Panc1 (cell line): Measurements from ENCODE around the gene XPNPEP1. TPM values are rescaled to one million over a fixed set of nuclear protein-coding genes. Genes with fewer than 3 reads are reported as not detected.

Source experiments
- ATAC-seq: fragments of 200-7000 bp; cut with Tn5 transposase; 2 replicates; pipeline ENCODE4 v1.9.1; 2020; ENCODE audit warnings: mild to moderate bottlenecking, moderate library complexity
- BruUV-seq: library from RNA; stranded (reverse); fragments of 400-500 nt; replicated peaks from 2 replicates; lab custom pipeline; 2021; lab: Mats Ljungman, UMichigan
- CTCF ChIA-PET: fragments of 300-600 bp; sonication (Branson Sonifier 250); formaldehyde crosslinking; loops from one replicate; lab custom pipeline; 2022; ENCODE audit warnings: antibody characterized with exemption; lab: Charles Lee
- POLR2A ChIA-PET: fragments of 300-600 bp; sonication (Branson Sonifier 250); formaldehyde crosslinking; loops from one replicate; lab custom pipeline; 2022; ENCODE audit warnings: antibody characterized with exemption; lab: Charles Lee
- DNase-seq: peaks from one replicate; pipeline ENCODE4 v3.0.0-alpha.2; 2010; ENCODE audit warnings: low read depth, low spot score
- H3K27ac ChIP-seq: 2 replicates; pipeline ENCODE4 v1.5.1; 2011; ENCODE audit warnings: mild to moderate bottlenecking, low read length, inconsistent platforms
- H3K27me3 ChIP-seq: fragments of 200-500 bp; sonication (Bioruptor generic); 2 replicates; pipeline ENCODE4 v1.6.0; 2014; ENCODE audit warnings: low read length, inconsistent platforms; ENCODE audit not compliant: control insufficient read depth, insufficient read depth
- H3K36me3 ChIP-seq: fragments of 200-500 bp; sonication (Bioruptor generic); 2 replicates; pipeline ENCODE4 v1.5.1; 2014; ENCODE audit warnings: inconsistent platforms, mild to moderate bottlenecking, low read length, moderate library complexity; ENCODE audit not compliant: control insufficient read depth, insufficient read depth
- H3K4me1 ChIP-seq: 2 replicates; pipeline ENCODE4 v1.5.1; 2011; ENCODE audit warnings: inconsistent platforms, mild to moderate bottlenecking, low read length, moderate library complexity; ENCODE audit not compliant: control insufficient read depth, insufficient read depth
- H3K4me3 ChIP-seq, 2 experiments: 2 replicates each; pipeline ENCODE4 v1.5.1; 2011 to 2012; ENCODE audit warnings: low read depth in 2 of 2, low read length in 2 of 2, mild to moderate bottlenecking in 2 of 2, inconsistent platforms in 1 of 2, moderate library complexity in 1 of 2
- H3K9me3 ChIP-seq: fragments of 200-500 bp; sonication (Bioruptor generic); 2 replicates; pipeline ENCODE4 v1.5.1; 2014; ENCODE audit warnings: low read depth, mild to moderate bottlenecking, inconsistent platforms, low read length, moderate library complexity; ENCODE audit not compliant: control insufficient read depth, insufficient read depth
- CTCF ChIP-seq: fragments of 450-650 bp; IDR thresholded peaks from 2 replicates; pipeline ENCODE4 v1.5.1; 2017; ENCODE audit warnings: mild to moderate bottlenecking
- POLR2AphosphoS5 ChIP-seq: IDR thresholded peaks from 2 replicates; pipeline ENCODE4 v1.6.1; 2012; ENCODE audit warnings: mild to moderate bottlenecking, low read depth, low read length, moderate library complexity
- REST ChIP-seq, 2 experiments: IDR thresholded peaks; 2 replicates each; pipeline ENCODE4 v1.6.1; 2011 to 2012; ENCODE audit warnings: low read depth in 2 of 2, control low read depth in 1 of 2, low read length in 1 of 2, mild to moderate bottlenecking in 1 of 2, moderate library complexity in 1 of 2; ENCODE audit not compliant: insufficient read depth in 1 of 2
- SIN3A ChIP-seq: IDR thresholded peaks from 2 replicates; pipeline ENCODE4 v1.6.1; 2012; ENCODE audit warnings: low read depth, mild to moderate bottlenecking, low read length, moderate library complexity, borderline replicate concordance; ENCODE audit not compliant: insufficient read depth
- TCF7L2 ChIP-seq: IDR thresholded peaks from 2 replicates; pipeline ENCODE4 v1.6.1; 2011; ENCODE audit warnings: mild to moderate bottlenecking, low read depth, low read length, inconsistent platforms
- in situ Hi-C: cut with HindIII; loops from 2 replicates; pipeline ENCODE4 v1.10.0; 2016; ENCODE audit warnings: low sequenced_read_pairs, low pct_unique_long_range_greater_than_20kb
- intact Hi-C: fragments of 100-400 bp; cut with micrococcal nuclease; formaldehyde crosslinking; loops from one replicate; pipeline ENCODE4 v1.10.0; 2022; ENCODE audit not compliant: unreplicated experiment
- total RNA-seq: library from RNA; stranded (reverse); gene quantifications from one replicate; pipeline ENCODE4 v1.2.1, GENCODE V29; 2021; ENCODE audit not compliant: unreplicated experiment

XPNPEP1 gene
- total RNA-seq, 1 experiment from 2014 or later: 61.2 TPM

GRCh38 chr10:109887776-109888175 is 35.5 kb downstream of the XPNPEP1 start:
- in situ Hi-C loops (no loop called here), intact Hi-C loops (no loop called here)
- DNase-seq (no peak), ATAC-seq (no peak)
- Histone ChIP-seq H3K4me3 (no peak overlapping the region), H3K4me1 (peaks cover 4% of the 10 kb centered on the region; the same call in 1 of the 2 replicates), H3K9me3 (no peaks in the 10 kb centered on the region), H3K36me3 (peaks cover 12% of the 10 kb centered on the region), H3K27me3 (no peaks in the 10 kb centered on the region), H3K27ac (no peak overlapping the region)
- CTCF ChIA-PET: no interaction called here
- no peak for TF ChIP-seq CTCF
- no peak for TF ChIP-seq TCF7L2
- no peak for TF ChIP-seq POLR2AphosphoS5
- TF ChIP-seq REST (IDR thresholded peaks at IDR 0.05; ENCODE audit: insufficient read depth in 1 of 2, low read depth in 2 of 2, low read length in 1 of 2): no peak
- TF ChIP-seq SIN3A: no peak
- POLR2A ChIA-PET: no interaction called here
- no TSS peak for BruUV-seq

GRCh38 chr10:109887243-109887642 is 36.1 kb downstream of the XPNPEP1 start:
- no peak overlapping the region for H3K4me3 ChIP-seq
- intact Hi-C loops: no loop called here
- H3K36me3 ChIP-seq: peaks cover 14% of the 10 kb centered on the region; the same call in 1 of the 2 replicates
- DNase-seq (no peak), ATAC-seq (no peak)
- in situ Hi-C loops: no loop called here
- H3K9me3 ChIP-seq: no peaks in the 10 kb centered on the region
- ChIA-PET CTCF (no interaction called here), POLR2A (no interaction called here)
- no TSS peak for BruUV-seq
- peaks cover 4% of the 10 kb centered on the region; the same call in 1 of the 2 replicates for H3K4me1 ChIP-seq
- H3K27ac ChIP-seq: no peak overlapping the region
- no peaks in the 10 kb centered on the region for H3K27me3 ChIP-seq
- TF ChIP-seq TCF7L2 (no peak), CTCF (no peak), SIN3A (no peak), REST (IDR thresholded peaks at IDR 0.05; ENCODE audit: insufficient read depth in 1 of 2, low read depth in 2 of 2, low read length in 1 of 2) (no peak), POLR2AphosphoS5 (no peak)
